NB4 (cell line): ENCODE data around the gene GAPVD1.

Source experiments
- POLR2A ChIP-seq: IDR thresholded peaks from 2 replicates; pipeline ENCODE4 v1.6.1; 2011; ENCODE audit warnings: mild to moderate bottlenecking; ENCODE audit not compliant: insufficient read length; ENCODE audit errors: extremely low read depth
- TF ChIP-seq, protein P1 (sequence below): IDR thresholded peaks from one replicate; pipeline ENCODE4 v1.5.1; 2012; ENCODE audit warnings: low read depth, low read length

DNA sequence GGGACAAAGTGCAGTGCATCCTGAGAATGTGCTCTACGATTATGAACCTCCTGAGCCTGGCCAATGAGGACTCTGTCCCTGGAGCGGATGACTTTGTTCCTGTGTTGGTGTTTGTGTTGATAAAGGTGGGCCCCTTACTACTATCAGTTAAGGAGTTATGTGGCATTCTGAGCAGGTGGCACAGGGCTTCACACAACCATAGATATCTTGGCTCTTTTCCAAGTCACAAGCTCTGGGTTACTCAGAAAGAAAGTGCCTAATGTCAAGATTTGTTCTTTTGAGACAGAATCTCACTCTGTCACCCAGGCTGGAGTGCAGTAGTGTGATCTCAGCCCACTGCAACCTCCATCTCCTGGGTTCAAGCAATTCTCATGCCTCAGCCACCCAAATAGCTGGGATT is 99.0 kb downstream of the GAPVD1 start:
- TF ChIP-seq POLR2A = no peak
- TF ChIP-seq, protein P1, sequence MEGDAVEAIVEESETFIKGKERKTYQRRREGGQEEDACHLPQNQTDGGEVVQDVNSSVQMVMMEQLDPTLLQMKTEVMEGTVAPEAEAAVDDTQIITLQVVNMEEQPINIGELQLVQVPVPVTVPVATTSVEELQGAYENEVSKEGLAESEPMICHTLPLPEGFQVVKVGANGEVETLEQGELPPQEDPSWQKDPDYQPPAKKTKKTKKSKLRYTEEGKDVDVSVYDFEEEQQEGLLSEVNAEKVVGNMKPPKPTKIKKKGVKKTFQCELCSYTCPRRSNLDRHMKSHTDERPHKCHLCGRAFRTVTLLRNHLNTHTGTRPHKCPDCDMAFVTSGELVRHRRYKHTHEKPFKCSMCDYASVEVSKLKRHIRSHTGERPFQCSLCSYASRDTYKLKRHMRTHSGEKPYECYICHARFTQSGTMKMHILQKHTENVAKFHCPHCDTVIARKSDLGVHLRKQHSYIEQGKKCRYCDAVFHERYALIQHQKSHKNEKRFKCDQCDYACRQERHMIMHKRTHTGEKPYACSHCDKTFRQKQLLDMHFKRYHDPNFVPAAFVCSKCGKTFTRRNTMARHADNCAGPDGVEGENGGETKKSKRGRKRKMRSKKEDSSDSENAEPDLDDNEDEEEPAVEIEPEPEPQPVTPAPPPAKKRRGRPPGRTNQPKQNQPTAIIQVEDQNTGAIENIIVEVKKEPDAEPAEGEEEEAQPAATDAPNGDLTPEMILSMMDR = no peak
